ENCODE data around the gene GRK4.
"Not testable (repeated sequence)": the region's sequence is repeated elsewhere in the genome, so short reads cannot be mapped to it uniquely, and the experiment has no call there.

Gene GRK4

DNA sequence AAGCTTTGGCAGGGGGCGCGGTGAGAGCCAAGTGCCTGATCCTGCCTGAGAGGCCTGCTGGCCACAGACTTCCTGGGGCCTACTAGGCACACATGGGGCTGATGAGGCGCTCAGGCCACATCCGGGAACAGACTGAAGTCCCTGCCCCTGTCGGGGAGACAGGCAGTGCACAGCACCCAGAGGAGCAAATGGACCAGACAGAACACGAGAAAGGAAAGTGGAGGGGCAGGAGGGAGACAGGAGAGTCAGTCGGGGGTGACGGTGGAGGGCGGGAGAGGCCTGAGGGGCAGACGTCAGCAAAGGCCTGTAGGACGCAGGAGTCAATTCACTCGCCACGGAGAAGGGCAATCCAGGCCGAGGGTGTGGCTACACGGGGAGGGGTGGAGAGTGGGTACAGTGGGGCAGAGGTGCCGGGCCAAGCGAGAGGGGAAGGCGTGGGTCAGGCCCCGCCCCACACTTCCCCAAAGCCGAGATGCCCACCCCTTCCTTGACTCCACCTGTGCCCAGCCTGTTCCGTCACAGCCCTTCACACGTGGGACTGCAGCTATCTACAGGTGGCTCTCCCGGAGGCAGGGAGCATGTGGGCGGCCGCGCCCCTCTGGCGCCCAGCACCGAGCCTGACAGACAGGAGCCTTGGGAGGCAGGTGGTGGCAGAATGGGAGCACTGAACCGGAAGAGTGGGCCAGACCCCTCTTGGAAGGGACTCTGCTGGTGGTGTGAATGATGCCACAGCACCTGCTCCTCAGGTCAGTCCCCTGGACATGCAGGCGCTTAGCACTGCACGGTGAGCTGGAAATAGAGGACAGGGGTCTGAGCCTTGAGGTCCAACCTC lies 20.6 kb upstream of the GRK4 start:
- DNase-seq = no peak

GRCh38 chr4:2943364-2944090 lies 19.8 kb upstream of the GRK4 start:
- no peak for DNase-seq

DNA sequence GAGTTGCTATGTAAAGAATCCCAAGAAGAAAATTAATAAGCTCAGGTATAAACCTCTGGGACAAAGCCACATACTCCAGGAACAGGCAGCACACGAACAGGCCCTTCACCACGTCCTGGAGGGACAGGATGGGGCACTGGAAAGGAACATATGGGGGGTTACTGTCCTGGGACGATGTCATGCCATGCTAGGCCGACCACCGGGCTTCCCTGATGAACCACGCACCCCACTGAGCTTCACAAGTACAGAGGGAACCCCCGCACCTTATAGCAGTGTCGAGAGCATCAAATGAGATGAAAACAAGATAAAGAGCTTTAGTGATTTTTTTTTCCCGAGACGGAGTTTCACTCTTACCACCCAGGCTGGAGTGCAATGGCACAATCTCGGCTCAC lies 19.3 kb upstream of the GRK4 start:
- no peak for DNase-seq

GRCh38 chr4:2944586-2945526 lies 18.5 kb upstream of the GRK4 start:
- DNase-seq = no peak

DNA sequence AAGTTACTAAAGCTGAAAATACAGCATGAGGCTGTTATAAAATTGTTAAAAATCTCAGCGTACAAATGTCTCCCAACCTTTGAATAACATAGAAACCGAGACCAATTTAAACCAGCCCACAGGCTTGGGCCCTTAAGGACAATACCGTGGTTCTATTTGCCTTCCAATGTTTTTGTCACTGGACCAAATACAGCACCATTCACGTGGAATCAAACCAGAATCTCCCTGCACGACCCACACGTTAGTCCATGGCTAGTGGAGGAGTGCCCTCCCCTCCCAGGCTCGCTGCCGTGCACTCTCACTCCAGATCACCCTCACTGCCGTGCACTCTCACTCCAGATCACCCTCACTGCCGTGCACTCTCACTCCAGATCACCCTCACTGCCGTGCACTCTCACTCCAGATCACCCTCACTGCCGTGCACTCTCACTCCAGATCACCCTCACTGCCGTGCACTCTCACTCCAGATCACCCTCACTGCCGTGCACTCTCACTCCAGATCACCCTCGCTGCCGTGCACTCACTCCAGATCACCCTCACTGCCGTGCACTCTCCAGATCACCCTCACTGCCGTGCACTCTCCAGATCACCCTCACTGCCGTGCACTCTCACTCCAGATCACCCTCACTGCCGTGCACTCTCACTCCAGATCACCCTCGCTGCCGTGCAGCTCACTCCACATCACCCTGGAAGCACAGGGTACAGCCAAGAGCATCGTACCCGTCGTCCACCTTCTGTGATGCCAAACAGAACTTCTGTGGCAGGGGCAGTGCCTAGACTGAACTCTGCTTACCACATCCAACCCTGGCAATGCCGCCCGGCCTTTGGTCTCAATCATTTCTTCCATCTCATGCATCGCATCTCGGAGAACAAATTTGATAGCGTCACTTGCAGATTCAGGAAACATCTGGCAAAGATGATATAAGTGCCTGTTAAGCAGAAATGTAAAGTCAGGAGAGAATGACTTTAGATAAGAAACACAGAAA lies 17.5 kb upstream of the GRK4 start:
- not testable (repeated sequence) for DNase-seq

- no peak for DNase-seq
Measured at GRCh38 chr4:2946812-2947600, 16.4 kb upstream of the GRK4 start.

GRCh38 chr4:2947926-2948325 lies 15.4 kb upstream of the GRK4 start:
- no peak for DNase-seq

DNA sequence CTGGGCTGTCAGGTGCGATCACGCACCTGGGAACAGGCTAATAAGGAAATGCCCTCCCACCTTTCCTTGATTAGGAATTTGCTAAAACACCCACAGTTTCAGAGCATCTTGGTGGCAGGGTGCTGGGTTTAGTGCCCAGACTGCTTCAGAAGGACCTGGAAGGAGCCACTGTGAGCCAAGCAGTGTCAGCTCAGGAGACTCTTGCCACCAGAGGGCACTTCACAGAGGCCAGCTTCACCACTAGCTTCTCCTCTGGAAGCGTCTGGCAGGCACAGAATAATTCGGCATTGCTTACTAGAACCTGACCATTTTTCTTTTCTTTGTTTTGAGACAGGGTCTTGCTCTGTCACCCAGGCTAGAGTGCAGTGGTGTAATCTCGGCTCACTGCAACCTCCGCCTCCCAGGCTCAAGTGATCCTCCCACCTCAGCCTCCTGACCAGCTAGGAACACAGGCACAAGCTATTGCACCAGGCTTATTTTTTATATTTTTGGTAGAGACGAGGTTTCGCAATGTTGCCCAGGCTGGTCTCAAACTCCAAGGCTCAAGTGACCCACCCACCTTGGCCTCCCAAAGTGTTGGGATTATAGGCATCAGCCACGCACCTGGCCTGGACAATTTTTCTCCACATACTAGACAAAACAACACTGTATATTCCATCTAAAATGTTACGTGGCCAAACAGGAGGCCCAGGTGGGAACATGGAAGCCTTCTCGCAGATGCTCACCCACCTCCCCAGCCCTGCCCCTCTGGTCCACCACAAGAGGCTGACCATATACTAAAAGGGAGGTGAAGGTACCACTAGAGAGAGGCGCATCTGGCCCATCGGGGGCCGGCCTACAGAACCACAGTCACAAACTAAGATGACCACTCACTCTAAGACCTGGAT lies 14.2 kb upstream of the GRK4 start:
- DNase-seq = no peak

DNA sequence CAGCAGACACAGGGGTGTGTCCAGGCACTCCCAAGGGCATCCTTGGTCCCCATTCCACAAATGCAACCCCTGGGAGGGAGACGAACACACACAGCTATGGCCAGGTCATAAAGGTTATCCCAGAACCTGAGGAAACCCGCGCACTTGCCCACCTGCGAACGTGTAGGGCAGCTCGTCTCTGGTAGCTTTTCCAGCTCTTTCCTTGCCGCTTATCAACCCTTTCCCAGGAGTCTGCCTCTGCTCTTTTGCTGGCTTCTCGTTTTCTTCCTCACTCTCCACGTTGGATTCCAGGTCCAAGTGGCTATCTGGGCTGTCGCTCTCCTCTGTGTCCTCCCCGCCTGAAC lies 13.6 kb upstream of the GRK4 start:
- DNase-seq = no peak

- no peak for DNase-seq
Measured at GRCh38 chr4:2950221-2950989, 13.0 kb upstream of the GRK4 start.

DNA sequence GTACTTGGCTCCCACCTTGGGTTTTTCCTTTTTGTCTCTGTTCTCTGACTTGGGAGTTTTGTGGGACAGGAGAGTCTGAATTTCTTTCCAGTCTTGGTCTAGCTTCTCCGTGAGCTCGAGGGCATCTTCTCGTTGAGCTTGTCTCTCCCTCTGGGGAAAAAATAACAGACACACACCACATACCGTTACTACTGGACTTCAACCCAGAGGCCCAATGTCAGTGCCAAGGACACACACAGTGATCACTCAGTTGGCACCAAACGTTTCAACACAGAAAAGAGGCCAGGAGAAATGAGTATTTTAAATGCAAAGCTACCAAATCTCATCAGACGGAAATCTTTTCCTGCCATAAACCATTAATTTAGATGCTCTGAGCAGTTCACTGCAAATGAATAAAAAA lies 9.9 kb upstream of the GRK4 start:
- DNase-seq = no peak

- no peak for DNase-seq
Measured at GRCh38 chr4:2954358-2955185, 8.8 kb upstream of the GRK4 start.

GRCh38 chr4:2955186-2956044 lies 8.0 kb upstream of the GRK4 start:
- not testable (repeated sequence) for DNase-seq

DNA sequence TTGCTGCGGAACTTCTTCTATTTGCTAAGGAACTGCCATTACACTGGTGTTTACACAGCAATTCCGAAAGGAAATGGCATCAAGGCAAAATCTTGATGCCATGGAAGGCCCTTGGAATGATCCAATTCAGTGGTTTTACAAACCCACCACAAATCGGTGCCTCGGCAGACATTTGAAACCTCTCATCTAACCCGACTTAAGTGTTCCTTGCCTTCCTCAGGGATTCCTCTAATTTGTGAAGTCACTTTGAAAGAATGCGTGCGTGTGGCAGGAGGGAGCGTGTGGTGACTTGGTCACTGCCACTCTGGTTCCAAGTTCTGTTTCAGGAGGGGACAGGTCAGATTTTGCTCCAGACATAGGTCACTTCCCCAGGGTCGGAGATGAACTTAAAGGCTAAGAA lies 4.9 kb upstream of the GRK4 start:
- no peak for DNase-seq

GRCh38 chr4:2960450-2960849 lies 2.9 kb upstream of the GRK4 start:
- not testable (repeated sequence) for DNase-seq

DNA sequence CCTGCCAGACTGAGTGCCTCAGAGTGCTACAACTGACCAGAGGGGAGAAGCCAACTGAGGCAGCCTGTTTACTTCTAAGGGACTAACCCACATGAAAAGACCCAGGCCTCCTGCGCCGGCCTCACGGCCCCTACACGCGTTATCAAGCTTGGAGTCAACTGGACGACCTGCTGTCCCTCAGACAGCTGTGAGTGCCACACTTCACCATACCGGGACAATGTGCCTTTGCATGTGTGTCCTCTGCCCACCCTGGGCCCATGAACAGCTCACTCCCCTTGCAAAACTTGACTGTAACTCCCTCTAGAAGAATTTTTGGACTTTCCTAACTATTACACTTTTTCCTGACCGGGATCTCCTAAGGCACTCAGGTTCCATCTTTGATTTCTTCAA lies 2.0 kb upstream of the GRK4 start:
- DNase-seq = no peak

DNA sequence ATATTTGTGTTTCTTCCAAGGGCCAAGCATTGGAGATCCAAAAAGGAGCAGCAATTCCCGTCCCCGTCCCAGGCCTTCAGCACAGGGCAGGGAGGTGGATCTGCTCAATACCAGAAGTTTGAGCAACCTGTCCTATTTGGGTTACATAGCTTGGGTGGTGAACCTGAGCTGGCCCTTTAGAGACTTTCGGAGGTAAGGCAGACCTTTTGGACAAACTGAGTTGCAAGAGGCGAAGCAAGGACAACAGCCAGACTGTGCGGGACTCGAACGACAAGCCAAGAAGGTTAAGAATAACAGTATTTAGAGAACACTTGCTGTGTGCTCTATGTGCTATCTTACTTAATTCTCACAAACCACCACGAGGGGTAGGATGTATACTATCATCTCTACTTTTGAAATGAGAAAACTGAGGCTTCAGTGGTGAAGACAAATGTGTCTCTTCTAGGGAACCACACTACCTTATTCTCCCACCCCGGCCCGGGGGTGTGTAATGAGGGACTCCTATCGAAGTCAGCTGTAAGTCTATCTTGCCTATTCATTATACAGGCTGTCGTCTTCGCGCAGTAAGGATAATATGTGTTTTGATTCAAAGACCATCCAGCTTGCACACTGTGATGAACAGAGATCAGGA lies 1.4 kb upstream of the GRK4 start:
- no peak for DNase-seq
